ENCODE data around the gene PLD4. TPM values are rescaled to one million over a fixed set of nuclear protein-coding genes. Genes with fewer than 3 reads are reported as not detected.

PLD4 gene
- total RNA-seq, 2 donors from 2014 or later, result not detected

DNA sequence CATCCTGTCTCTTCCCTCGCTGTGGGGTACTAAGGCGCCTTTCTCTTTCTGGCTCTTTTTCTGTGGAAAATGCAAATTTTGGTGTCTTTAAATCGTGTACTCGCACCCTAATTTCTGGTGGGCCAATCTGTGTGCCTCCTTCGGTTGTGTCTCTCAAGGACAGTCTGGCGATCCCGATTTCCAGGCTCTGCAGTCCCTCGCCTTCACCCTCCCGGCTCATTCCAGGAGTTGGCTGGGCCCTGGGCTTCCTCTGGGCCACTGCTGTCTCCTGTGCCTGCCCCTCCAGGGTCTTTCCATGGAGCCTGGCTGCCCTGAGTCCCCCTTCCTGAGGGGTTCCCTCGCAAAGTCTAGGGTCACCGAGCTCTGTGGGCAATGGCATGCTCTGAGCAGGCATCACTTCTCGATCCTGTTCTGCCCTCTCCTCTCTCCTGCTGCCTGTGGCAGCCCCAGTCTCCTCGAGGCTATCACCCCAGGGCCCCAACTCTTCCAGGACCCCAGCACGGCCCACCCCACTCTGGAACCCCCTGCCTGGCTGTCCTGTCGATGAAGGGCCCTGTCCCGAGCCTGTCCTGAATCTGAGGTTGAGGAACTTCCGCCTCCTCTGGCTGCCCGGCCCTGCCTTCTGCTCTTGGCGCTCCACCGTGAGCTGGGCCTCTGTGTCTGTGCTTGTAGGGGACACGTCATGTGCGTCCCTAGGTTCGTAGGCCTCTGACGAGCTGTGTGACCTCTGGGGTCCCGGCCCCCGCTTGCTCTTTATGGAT lies 29.4 kb downstream of the PLD4 start:
- ATAC-seq, result no peak
- Histone ChIP-seq H3K27me3 (no peaks in the 10 kb centered on the region), H3K36me3 (replicated peaks in 1 of 2; ENCODE audit: insufficient read depth in 1 of 2, low read depth in 2 of 2) (no peaks in the 10 kb centered on the region), H3K4me3 (no peak overlapping the region), H3K27ac (no peak overlapping the region), H3K9me3 (no peaks in the 10 kb centered on the region), H3K4me1 (peaks cover 6% of the 10 kb centered on the region)
- WGBS, 2 donors, result 80 to 87% methylated on average over 22 to 26 of the region's 26 CpGs
- no peak for DNase-seq
- intact Hi-C loops (cut with DNase I), result no loop called here
- no peak for TF ChIP-seq POLR2A (IDR thresholded peaks at IDR 0.05)
- TF ChIP-seq, protein P1, sequence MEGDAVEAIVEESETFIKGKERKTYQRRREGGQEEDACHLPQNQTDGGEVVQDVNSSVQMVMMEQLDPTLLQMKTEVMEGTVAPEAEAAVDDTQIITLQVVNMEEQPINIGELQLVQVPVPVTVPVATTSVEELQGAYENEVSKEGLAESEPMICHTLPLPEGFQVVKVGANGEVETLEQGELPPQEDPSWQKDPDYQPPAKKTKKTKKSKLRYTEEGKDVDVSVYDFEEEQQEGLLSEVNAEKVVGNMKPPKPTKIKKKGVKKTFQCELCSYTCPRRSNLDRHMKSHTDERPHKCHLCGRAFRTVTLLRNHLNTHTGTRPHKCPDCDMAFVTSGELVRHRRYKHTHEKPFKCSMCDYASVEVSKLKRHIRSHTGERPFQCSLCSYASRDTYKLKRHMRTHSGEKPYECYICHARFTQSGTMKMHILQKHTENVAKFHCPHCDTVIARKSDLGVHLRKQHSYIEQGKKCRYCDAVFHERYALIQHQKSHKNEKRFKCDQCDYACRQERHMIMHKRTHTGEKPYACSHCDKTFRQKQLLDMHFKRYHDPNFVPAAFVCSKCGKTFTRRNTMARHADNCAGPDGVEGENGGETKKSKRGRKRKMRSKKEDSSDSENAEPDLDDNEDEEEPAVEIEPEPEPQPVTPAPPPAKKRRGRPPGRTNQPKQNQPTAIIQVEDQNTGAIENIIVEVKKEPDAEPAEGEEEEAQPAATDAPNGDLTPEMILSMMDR (IDR thresholded peaks at IDR 0.05), result no peak

DNA sequence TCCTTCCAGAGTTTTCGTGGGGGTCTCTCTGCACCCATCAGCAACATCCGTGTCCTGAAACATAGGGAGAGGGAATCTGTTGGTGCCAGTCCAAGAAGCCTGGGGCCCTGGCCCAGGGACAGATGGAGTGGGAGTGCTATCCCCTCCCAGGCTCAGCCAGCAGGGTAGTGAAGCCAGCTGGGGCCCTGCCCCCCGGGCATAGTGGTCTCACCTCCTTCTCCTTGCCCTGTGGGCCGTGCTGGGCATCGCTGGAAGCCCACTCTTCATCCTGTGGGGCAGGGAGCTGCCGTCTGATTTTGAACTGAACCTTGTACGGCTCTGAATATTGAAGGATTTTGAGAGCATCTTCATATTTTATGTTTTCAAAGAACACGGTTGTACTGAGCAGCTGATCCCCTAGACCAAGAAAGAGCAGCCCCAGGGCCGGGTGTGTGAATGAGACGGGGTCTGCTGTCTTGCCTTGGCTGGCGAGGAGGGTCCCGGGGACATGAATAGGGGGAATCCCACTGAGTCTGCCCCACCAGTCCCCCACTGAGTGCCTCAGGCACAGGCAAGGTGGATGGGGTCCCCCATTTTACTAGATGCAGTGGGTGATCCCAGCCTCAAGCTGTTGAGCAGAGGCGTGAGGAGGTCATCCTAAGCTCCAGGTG lies 30.2 kb downstream of the PLD4 start:
- ATAC-seq (no peak), DNase-seq (no peak)
- Histone ChIP-seq H3K4me3 (no peak overlapping the region), H3K9me3 (no peaks in the 10 kb centered on the region), H3K27ac (no peak overlapping the region), H3K27me3 (no peaks in the 10 kb centered on the region), H3K36me3 (replicated peaks in 1 of 2; ENCODE audit: insufficient read depth in 1 of 2, low read depth in 2 of 2) (no peaks in the 10 kb centered on the region), H3K4me1 (peaks cover 6% of the 10 kb centered on the region)
- intact Hi-C loops (cut with DNase I), result no loop called here
- TF ChIP-seq, protein P1 (IDR thresholded peaks at IDR 0.05), result no peak
- TF ChIP-seq POLR2A (IDR thresholded peaks at IDR 0.05), result no peak
- 69 to 73% methylated on average over 10 to 13 of the region's 13 CpGs for WGBS, 2 donors

DNA sequence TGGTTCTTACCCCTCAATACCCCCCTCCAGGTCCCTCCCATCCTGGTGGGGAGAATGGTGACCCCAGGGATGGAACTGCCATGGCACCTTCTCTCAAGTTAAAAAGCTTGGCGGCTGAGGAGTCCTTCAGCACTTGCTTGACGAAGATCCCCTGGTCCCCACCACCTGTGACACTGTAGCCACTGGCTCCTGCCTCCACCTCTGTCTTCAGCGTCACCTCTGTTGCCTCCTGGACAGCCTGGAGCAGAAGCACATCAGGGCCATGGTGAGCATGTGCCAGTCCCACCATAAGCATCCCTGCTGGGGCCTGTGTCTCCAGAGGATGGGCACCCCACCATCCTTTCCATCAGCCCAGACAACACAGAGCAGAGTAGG lies 30.7 kb downstream of the PLD4 start:
- WGBS, 2 donors, result 74 to 91% methylated on average over 3 of the region's 3 CpGs
- no peak for TF ChIP-seq POLR2A (IDR thresholded peaks at IDR 0.05)
- Histone ChIP-seq H3K36me3 (replicated peaks in 1 of 2; ENCODE audit: insufficient read depth in 1 of 2, low read depth in 2 of 2) (no peaks in the 10 kb centered on the region), H3K27me3 (no peaks in the 10 kb centered on the region), H3K27ac (no peak overlapping the region), H3K4me3 (no peak overlapping the region), H3K9me3 (no peaks in the 10 kb centered on the region), H3K4me1 (peaks cover 6% of the 10 kb centered on the region)
- no peak for ATAC-seq
- DNase-seq, result no peak
- intact Hi-C loops (cut with DNase I), result no loop called here

DNA sequence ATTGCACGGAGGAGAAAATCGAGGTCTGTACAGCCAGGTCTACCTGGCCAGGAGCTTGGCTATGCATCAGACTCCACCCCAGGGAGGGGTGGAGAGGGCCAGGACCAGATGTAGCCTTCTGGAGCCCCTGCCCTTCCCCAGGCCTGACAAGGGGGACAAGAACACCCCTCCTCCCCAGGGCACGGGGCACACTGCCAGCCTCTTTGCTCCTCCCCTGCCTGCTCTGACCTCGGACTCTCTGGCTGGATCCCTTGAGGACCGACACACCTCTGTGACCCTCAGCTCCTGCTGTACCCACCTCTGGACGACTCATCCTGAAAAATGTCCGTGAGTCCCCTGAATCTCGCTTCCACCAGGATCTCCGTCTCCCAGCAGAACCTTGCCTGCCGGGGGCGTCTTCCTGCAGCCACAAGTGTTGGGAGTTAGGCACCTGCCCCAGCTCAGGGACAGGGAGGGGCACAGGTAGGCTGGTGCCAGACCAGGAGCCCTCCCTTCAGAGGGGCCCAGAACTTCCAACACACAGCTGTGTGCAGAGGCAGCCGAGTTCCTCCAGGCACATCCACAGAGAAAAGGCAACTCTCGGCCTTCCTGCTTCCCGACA lies 31.7 kb downstream of the PLD4 start:
- H3K4me3 ChIP-seq, result no peak overlapping the region
- no peak for ATAC-seq
- DNase-seq, result no peak

More for the DNA sequence above, 31.7 kb downstream of the PLD4 start:
- Histone ChIP-seq H3K9me3 (no peaks in the 10 kb centered on the region), H3K27me3 (no peaks in the 10 kb centered on the region), H3K4me1 (peaks cover 6% of the 10 kb centered on the region), H3K36me3 (replicated peaks in 1 of 2; ENCODE audit: insufficient read depth in 1 of 2, low read depth in 2 of 2) (no peaks in the 10 kb centered on the region), H3K27ac (no peak overlapping the region)
- TF ChIP-seq POLR2A (IDR thresholded peaks at IDR 0.05), result no peak
- TF ChIP-seq, protein P1 (IDR thresholded peaks at IDR 0.05), result no peak
- 76 to 96% methylated on average over 3 to 14 of the region's 14 CpGs for WGBS, 2 donors
- intact Hi-C loops (cut with DNase I), result no loop called here

Measured in body of pancreas (tissue), 4 donors.